Measurements from ENCODE around the gene CYP4F11.
"Not testable (repeated sequence)": the region's sequence is repeated elsewhere in the genome, so short reads cannot be mapped to it uniquely, and the experiment has no call there.

CYP4F11 gene

GRCh38 chr19:15919243-15919642 lies 15.1 kb downstream of the CYP4F11 start:
- no peak for DNase-seq

GRCh38 chr19:15915109-15915508 lies 19.2 kb downstream of the CYP4F11 start:
- no peak for DNase-seq

- no peak for DNase-seq
These were observed 20.5 kb downstream of the CYP4F11 start for GRCh38 chr19:15913830-15914229.

GRCh38 chr19:15913384-15913783 lies 20.9 kb downstream of the CYP4F11 start:
- DNase-seq, result no peak

GRCh38 chr19:15911599-15912235 lies 22.6 kb downstream of the CYP4F11 start:
- DNase-seq, result no peak

GRCh38 chr19:15905026-15905425 lies 29.3 kb downstream of the CYP4F11 start:
- DNase-seq, result no peak

GRCh38 chr19:15902898-15903297 lies 31.4 kb downstream of the CYP4F11 start:
- not testable (repeated sequence) for DNase-seq

- no peak for DNase-seq
These were observed 32.1 kb downstream of the CYP4F11 start for GRCh38 chr19:15902254-15902653.

- no peak for DNase-seq
These were observed 33.8 kb downstream of the CYP4F11 start for GRCh38 chr19:15900504-15900903.

- DNase-seq, result not testable (repeated sequence)
These were observed 34.3 kb downstream of the CYP4F11 start for GRCh38 chr19:15900032-15900431.

- DNase-seq, result not testable (repeated sequence)
These were observed 34.8 kb downstream of the CYP4F11 start for GRCh38 chr19:15899561-15899960.

- no peak for DNase-seq
These were observed 36.5 kb downstream of the CYP4F11 start, which contains the start of gene CYP4F2 for GRCh38 chr19:15897738-15898276. Gene CYP4F2, minus strand, starts transcription at chr19:15898074. Its CDS starts 463 bp downstream, at chr19:15897611.

GRCh38 chr19:15897026-15897737 lies 37.1 kb downstream of the CYP4F11 start:
- no peak for DNase-seq

GRCh38 chr19:15895876-15896430 lies 38.4 kb downstream of the CYP4F11 start:
- no peak for DNase-seq

- no peak for DNase-seq
These were observed 40.0 kb downstream of the CYP4F11 start for GRCh38 chr19:15894359-15894758.

GRCh38 chr19:15893477-15893876 lies 40.9 kb downstream of the CYP4F11 start:
- DNase-seq, result no peak

GRCh38 chr19:15892012-15892411 lies 42.3 kb downstream of the CYP4F11 start:
- no peak for DNase-seq

GRCh38 chr19:15891434-15891833 lies 42.9 kb downstream of the CYP4F11 start:
- no peak for DNase-seq

GRCh38 chr19:15889339-15889738 lies 45.0 kb downstream of the CYP4F11 start:
- DNase-seq, result not testable (repeated sequence)

GRCh38 chr19:15885919-15886318 lies 48.4 kb downstream of the CYP4F11 start:
- DNase-seq, result no peak

- no peak for DNase-seq
These were observed 49.2 kb downstream of the CYP4F11 start for GRCh38 chr19:15885167-15885566.

GRCh38 chr19:15883329-15883728 lies 51.0 kb downstream of the CYP4F11 start:
- DNase-seq, result not testable (repeated sequence)

GRCh38 chr19:15874821-15875474 lies 59.4 kb downstream of the CYP4F11 start:
- no peak for DNase-seq
